WTC11 (cell line): ENCODE data around the gene KCTD4.

Experiments used
- CREB1 ChIP-seq: sonication (generic); formaldehyde crosslinking; IDR thresholded peaks from 2 replicates; pipeline ENCODE4 v1.8.0; 2023; ENCODE audit warnings: mild to moderate bottlenecking, missing genetic modification reagents
- ESRRA ChIP-seq: sonication (generic); formaldehyde crosslinking; IDR thresholded peaks from 2 replicates; pipeline ENCODE4 v1.8.1; 2022; ENCODE audit warnings: mild to moderate bottlenecking, missing genetic modification reagents, borderline replicate concordance
- ETV6 ChIP-seq: sonication (generic); formaldehyde crosslinking; IDR thresholded peaks from 2 replicates; pipeline ENCODE4 v1.8.1; 2022; ENCODE audit warnings: mild to moderate bottlenecking, missing genetic modification reagents
- MXD4 ChIP-seq: fragments of 250-450 bp; sonication (Bioruptor Pico); IDR thresholded peaks from 2 replicates; pipeline ENCODE4 v1.8.0; 2021; ENCODE audit warnings: mild to moderate bottlenecking, moderate library complexity, borderline replicate concordance
- NFE2L1 ChIP-seq: sonication (generic); formaldehyde crosslinking; IDR thresholded peaks from 2 replicates; pipeline ENCODE4 v1.8.1; 2023; ENCODE audit warnings: missing genetic modification reagents
- ZNF263 ChIP-seq: sonication (generic); formaldehyde crosslinking; IDR thresholded peaks from 2 replicates; pipeline ENCODE4 v1.8.1; 2022; ENCODE audit warnings: low read depth, mild to moderate bottlenecking, moderate library complexity, missing genetic modification reagents
- TF ChIP-seq, protein P1 (sequence below): fragments of 200-600 bp; IDR thresholded peaks from 2 replicates; pipeline ENCODE4 v1.8.0; 2022; ENCODE audit warnings: antibody characterized with exemption
- TF ChIP-seq, protein P2 (sequence below): sonication (generic); formaldehyde crosslinking; IDR thresholded peaks from 2 replicates; pipeline ENCODE4 v1.8.1; 2022; ENCODE audit warnings: low read depth, mild to moderate bottlenecking, moderate library complexity, missing genetic modification reagents, borderline replicate concordance
- TF ChIP-seq, protein P3 (sequence below): sonication (generic); formaldehyde crosslinking; IDR thresholded peaks from 2 replicates; pipeline ENCODE4 v1.8.1; 2023; ENCODE audit warnings: mild to moderate bottlenecking, moderate library complexity, missing genetic modification reagents
- TF ChIP-seq, protein P4 (sequence below): sonication (generic); formaldehyde crosslinking; IDR thresholded peaks from 2 replicates; pipeline ENCODE4 v1.8.0; 2022; ENCODE audit warnings: mild to moderate bottlenecking, missing genetic modification reagents
- TF ChIP-seq, protein P5 (sequence below): fragments of 250-450 bp; sonication (Bioruptor Pico); IDR thresholded peaks from 2 replicates; pipeline ENCODE4 v2.1.2; 2022; ENCODE audit warnings: mild to moderate bottlenecking, moderate library complexity
- TF ChIP-seq, protein P6 (sequence below): sonication (generic); formaldehyde crosslinking; IDR thresholded peaks from 2 replicates; pipeline ENCODE4 v1.8.1; 2023; ENCODE audit warnings: mild to moderate bottlenecking, missing genetic modification reagents, moderate library complexity

DNA sequence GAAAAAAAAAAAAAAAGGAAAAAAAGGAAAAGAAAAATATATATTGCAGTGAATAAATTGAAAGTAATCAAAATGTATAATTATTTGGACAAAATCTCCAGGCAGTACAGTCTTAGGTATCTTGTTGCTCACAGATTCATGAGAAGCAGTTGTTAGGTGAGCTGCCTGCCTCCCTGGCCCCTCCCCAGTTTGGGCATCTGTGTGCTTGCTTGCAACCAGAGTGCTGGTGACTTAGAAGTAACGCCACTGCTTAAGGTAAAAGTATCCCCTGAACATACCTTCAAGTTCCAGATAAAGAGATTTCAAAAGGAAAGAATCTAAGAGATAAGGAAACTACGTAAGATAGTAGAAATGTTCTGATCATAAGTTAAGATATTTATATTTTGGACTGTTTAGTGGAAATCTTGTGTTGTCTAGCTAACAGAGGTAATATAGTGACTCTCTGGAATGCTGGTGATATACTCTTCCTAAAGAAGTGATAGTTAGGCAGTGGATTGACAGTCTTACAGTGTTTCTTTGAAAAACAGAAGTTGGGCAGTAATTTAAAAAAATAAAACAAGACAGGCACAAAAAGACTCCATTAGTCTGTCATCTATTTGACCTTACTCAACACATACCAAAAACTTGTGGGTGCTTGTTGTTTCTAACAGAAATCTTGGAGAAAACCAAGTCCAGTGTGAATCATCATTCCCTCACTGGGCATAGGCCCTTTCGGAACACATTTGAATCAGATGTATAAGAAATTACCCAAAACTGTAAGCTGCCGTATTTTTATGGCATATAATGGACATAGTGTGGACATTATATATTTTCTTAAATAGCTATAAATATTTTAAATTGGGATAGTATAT, 38.3 kb upstream of the KCTD4 start:
- TF ChIP-seq, protein P1, sequence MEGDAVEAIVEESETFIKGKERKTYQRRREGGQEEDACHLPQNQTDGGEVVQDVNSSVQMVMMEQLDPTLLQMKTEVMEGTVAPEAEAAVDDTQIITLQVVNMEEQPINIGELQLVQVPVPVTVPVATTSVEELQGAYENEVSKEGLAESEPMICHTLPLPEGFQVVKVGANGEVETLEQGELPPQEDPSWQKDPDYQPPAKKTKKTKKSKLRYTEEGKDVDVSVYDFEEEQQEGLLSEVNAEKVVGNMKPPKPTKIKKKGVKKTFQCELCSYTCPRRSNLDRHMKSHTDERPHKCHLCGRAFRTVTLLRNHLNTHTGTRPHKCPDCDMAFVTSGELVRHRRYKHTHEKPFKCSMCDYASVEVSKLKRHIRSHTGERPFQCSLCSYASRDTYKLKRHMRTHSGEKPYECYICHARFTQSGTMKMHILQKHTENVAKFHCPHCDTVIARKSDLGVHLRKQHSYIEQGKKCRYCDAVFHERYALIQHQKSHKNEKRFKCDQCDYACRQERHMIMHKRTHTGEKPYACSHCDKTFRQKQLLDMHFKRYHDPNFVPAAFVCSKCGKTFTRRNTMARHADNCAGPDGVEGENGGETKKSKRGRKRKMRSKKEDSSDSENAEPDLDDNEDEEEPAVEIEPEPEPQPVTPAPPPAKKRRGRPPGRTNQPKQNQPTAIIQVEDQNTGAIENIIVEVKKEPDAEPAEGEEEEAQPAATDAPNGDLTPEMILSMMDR = no peak
- no peak for TF ChIP-seq ESRRA (CRISPR knock-in tag)
- TF ChIP-seq, protein P2, sequence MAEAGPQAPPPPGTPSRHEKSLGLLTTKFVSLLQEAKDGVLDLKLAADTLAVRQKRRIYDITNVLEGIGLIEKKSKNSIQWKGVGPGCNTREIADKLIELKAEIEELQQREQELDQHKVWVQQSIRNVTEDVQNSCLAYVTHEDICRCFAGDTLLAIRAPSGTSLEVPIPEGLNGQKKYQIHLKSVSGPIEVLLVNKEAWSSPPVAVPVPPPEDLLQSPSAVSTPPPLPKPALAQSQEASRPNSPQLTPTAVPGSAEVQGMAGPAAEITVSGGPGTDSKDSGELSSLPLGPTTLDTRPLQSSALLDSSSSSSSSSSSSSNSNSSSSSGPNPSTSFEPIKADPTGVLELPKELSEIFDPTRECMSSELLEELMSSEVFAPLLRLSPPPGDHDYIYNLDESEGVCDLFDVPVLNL (CRISPR knock-in tag) = no peak
- TF ChIP-seq MXD4 (CRISPR knock-in tag) = no peak
- TF ChIP-seq ZNF263 = no peak
- no peak for TF ChIP-seq CREB1
- no peak for TF ChIP-seq ETV6 (CRISPR knock-in tag)
- TF ChIP-seq, protein P3, sequence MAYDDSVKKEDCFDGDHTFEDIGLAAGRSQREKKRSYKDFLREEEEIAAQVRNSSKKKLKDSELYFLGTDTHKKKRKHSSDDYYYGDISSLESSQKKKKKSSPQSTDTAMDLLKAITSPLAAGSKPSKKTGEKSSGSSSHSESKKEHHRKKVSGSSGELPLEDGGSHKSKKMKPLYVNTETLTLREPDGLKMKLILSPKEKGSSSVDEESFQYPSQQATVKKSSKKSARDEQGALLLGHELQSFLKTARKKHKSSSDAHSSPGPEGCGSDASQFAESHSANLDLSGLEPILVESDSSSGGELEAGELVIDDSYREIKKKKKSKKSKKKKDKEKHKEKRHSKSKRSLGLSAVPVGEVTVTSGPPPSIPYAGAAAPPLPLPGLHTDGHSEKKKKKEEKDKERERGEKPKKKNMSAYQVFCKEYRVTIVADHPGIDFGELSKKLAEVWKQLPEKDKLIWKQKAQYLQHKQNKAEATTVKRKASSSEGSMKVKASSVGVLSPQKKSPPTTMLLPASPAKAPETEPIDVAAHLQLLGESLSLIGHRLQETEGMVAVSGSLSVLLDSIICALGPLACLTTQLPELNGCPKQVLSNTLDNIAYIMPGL (CRISPR knock-in tag) = no peak
- TF ChIP-seq, protein P4, sequence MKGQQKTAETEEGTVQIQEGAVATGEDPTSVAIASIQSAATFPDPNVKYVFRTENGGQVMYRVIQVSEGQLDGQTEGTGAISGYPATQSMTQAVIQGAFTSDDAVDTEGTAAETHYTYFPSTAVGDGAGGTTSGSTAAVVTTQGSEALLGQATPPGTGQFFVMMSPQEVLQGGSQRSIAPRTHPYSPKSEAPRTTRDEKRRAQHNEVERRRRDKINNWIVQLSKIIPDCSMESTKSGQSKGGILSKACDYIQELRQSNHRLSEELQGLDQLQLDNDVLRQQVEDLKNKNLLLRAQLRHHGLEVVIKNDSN = no peak
- TF ChIP-seq, protein P5, sequence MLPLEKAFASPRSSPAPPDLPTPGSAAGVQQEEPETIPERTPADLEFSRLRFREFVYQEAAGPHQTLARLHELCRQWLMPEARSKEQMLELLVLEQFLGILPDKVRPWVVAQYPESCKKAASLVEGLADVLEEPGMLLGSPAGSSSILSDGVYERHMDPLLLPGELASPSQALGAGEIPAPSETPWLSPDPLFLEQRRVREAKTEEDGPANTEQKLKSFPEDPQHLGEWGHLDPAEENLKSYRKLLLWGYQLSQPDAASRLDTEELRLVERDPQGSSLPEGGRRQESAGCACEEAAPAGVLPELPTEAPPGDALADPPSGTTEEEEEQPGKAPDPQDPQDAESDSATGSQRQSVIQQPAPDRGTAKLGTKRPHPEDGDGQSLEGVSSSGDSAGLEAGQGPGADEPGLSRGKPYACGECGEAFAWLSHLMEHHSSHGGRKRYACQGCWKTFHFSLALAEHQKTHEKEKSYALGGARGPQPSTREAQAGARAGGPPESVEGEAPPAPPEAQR = no peak
- TF ChIP-seq NFE2L1 (CRISPR knock-in tag) = no peak
- TF ChIP-seq, protein P6, sequence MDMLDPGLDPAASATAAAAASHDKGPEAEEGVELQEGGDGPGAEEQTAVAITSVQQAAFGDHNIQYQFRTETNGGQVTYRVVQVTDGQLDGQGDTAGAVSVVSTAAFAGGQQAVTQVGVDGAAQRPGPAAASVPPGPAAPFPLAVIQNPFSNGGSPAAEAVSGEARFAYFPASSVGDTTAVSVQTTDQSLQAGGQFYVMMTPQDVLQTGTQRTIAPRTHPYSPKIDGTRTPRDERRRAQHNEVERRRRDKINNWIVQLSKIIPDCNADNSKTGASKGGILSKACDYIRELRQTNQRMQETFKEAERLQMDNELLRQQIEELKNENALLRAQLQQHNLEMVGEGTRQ (CRISPR knock-in tag) = no peak
